Fibroblast of skin of abdomen (primary cell): Measurements from ENCODE around the gene KANSL1.
"Not testable (repeated sequence)": the region's sequence is repeated elsewhere in the genome, so short reads cannot be mapped to it uniquely, and the experiment has no call there.

Experiments used
- DNase-seq: peaks from one replicate; pipeline ENCODE4 v3.0.0-alpha.2; 2013

KANSL1 gene

DNA sequence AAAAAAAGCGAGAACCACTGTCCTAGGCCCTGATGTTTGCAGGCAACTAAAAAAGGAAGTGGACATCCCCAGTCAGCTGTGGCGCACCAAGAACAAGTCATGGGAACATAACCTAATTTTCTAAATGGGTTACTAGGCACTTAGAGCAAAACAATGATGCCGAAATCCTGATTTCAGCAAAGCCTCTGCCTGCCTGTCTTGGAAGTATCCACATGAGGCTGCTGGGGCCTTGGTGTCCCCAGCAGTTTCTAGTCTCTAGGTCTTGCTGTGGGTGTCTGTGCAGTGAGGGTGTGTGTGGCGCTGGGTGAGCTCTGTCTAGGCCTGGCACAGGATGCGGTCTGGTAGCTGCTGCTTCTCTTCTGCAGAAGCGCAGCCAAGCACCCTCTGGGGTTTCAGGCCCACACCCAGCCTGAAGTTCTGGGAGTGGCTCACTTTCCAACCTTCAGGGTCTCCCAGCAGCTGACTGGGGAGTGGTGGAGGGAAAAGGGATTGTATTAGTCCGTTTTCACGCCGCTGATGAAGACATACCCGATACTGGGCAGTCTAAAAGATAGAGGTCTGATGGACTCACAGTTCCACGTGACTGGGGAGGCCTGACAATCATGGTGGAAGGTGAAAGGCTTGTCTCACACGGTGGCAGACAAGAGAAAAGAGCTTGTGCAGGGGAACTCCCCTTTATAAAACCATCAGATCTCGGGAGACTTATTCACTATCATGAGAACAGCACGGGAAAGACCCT is 173.0 kb downstream of the KANSL1 start:
- DNase-seq: no peak

DNA sequence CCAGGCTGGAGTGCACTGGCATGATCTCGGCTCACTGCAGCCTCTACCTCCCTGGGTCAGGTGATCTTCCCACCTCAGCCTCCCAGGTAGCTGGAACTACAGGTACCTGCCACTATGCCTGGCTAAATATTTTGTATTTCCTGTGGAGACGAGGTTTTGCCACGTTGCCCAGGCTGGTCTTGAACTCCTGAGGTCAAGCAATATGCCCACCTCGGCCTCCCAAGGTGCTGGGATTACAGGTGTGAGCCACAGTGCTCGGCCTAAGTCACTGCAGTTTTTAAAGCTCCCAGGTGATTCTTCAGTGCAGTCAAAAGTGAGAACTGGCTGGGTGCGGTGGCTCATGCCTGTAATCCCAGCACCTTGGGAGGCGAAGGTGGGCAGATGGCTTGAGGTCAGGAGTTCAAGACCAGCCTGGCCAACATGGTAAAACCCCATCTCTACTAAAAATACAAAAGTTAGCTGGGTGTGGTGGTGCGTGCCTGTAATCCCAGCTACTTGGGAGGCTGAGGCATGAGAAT is 173.8 kb downstream of the KANSL1 start:
- DNase-seq: not testable (repeated sequence)

DNA sequence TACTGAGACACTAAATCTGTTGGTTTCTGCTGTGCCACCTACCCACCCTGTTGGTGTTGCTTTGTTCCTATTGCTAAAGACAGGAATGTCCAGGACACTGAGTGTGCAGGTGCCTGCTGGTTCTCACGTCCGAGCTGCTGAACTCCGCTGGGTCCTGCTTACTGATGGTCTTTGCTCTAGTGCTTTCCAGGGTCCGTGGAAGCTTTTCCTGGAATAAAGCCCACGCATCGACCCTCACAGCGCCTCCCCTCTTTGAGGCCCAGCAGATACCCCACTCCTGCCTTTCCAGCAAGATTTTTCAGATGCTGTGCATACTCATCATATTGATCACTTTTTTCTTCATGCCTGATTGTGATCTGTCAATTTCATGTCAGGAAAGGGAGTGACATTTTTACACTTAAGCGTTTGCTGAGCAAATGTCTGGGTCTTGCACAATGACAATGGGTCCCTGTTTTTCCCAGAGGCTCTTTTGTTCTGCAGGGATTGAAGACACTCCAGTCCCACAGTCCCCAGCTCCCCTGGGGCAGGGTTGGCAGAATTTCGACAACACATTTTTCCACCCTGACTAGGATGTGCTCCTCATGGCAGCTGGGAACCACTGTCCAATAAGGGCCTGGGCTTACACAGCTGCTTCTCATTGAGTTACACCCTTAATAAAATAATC is 179.6 kb downstream of the KANSL1 start:
- peak; percentile 59 for DNase-seq

DNA sequence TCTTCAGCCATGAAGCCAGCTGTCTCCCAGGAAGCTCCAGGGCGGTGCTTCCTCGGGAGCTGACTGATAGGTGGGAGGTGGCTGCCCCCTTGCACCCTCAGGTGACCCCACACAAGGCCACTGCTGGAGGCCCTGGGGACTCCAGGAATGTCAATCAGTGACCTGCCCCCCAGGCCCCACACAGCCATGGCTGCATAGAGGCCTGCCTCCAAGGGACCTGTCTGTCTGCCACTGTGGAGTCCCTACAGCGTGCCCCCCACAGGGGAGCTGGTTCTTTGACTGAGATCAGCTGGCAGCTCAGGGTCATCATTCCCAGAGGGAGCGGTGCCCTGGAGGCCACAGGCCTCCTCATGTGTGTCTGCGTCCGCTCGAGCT is 180.1 kb downstream of the KANSL1 start:
- DNase-seq: no peak

DNA sequence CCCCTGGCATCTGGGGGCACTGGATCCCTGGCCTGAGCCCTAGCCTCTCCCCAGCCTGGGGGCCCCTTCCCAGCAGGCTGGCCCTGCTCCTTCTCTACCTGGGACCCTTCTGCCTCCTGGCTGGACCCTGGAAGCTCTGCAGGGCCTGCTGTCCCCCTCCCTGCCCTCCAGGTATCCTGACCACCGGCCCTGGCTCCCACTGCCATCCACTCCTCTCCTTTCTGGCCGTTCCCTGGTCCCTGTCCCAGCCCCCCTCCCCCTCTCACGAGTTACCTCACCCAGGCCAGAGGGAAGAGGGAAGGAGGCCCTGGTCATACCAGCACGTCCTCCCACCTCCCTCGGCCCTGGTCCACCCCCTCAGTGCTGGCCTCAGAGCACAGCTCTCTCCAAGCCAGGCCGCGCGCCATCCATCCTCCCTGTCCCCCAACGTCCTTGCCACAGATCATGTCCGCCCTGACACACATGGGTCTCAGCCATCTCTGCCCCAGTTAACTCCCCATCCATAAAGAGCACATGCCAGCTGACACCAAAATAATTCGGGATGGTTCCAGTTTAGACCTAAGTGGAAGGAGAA is 180.6 kb downstream of the KANSL1 start:
- DNase-seq: no peak

DNA sequence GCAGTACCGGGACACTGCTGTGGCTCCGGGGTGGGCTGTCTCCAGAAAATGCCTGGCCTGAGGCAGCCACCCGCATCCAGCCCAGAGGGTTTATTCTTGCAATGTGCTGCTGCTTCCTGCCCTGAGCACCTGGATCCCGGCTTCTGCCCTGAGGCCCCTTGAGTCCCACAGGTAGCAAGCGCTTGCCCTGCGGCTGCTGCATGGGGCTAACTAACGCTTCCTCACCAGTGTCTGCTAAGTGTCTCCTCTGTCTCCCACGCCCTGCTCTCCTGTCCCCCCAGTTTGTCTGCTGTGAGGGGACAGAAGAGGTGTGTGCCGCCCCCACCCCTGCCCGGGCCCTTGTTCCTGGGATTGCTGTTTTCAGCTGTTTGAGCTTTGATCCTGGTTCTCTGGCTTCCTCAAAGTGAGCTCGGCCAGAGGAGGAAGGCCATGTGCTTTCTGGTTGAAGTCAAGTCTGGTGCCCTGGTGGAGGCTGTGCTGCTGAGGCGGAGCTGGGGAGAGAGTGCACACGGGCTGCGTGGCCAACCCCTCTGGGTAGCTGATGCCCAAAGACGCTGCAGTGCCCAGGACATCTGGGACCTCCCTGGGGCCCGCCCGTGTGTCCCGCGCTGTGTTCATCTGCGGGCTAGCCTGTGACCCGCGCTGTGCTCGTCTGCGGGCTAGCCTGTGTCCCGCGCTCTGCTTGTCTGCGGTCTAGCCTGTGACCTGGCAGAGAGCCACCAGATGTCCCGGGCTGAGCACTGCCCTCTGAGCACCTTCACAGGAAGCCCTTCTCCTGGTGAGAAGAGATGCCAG is 181.3 kb downstream of the KANSL1 start:
- no peak for DNase-seq

DNA sequence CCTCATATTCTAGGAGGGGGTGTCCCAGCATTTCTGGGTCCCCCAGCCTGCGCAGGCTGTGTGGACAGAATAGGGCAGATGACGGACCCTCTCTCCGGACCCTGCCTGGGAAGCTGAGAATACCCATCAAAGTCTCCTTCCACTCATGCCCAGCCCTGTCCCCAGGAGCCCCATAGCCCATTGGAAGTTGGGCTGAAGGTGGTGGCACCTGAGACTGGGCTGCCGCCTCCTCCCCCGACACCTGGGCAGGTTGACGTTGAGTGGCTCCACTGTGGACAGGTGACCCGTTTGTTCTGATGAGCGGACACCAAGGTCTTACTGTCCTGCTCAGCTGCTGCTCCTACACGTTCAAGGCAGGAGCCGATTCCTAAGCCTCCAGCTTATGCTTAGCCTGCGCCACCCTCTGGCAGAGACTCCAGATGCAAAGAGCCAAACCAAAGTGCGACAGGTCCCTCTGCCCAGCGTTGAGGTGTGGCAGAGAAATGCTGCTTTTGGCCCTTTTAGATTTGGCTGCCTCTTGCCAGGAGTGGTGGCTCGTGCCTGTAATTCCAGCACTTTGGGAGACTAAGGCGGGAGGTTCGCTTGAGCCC is 182.5 kb downstream of the KANSL1 start:
- DNase-seq: no peak

DNA sequence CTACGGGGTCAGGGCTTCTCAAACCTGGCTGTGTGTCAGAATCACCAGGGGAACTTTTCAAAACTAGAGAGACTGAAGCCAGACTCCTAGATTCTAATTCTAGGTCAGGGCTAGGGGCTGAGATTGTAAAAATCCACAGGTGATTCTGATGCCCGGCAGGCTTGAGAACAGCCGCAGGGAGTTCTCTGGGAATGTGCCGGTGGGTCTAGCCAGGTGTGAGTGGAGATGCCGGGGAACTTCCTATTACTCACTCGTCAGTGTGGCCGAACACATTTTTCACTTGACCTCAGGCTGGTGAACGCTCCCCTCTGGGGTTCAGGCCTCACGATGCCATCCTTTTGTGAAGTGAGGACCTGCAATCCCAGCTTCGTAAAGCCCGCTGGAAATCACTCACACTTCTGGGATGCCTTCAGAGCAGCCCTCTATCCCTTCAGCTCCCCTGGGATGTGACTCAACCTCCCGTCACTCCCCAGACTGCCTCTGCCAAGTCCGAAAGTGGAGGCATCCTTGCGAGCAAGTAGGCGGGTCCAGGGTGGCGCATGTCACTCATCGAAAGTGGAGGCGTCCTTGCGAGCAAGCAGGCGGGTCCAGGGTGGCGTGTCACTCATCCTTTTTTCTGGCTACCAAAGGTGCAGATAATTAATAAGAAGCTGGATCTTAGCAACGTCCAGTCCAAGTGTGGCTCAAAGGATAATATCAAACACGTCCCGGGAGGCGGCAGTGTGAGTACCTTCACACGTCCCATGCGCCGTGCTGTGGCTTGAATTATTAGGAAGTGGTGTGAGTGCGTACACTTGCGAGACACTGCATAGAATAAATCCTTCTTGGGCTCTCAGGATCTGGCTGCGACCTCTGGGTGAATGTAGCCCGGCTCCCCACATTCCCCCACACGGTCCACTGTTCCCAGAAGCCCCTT is 183.3 kb downstream of the KANSL1 start:
- no peak for DNase-seq

DNA sequence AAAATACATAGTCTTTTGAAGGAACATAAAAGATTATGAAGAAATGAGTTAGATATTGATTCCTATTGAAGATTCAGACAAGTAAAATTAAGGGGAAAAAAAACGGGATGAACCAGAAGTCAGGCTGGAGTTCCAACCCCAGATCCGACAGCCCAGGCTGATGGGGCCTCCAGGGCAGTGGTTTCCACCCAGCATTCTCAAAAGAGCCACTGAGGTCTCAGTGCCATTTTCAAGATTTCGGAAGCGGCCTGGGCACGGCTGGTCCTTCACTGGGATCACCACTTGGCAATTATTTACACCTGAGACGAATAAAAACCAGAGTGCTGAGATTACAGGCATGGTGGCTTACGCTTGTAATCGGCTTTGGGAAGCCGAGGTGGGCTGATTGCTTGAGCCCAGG is 184.6 kb downstream of the KANSL1 start:
- DNase-seq: no peak

DNA sequence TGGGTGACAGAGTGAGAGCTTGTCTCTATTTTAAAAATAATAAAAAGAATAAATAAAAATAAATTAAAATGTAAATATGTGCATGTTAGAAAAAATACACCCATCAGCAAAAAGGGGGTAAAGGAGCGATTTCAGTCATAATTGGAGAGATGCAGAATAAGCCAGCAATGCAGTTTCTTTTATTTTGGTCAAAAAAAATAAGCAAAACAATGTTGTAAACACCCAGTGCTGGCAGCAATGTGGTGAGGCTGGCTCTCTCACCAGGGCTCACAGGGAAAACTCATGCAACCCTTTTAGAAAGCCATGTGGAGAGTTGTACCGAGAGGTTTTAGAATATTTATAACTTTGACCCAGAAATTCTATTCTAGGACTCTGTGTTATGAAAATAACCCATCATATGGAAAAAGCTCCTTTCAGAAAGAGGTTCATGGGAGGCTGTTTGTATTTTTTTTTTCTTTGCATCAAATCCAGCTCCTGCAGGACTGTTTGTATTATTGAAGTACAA is 185.7 kb downstream of the KANSL1 start:
- no peak for DNase-seq

DNA sequence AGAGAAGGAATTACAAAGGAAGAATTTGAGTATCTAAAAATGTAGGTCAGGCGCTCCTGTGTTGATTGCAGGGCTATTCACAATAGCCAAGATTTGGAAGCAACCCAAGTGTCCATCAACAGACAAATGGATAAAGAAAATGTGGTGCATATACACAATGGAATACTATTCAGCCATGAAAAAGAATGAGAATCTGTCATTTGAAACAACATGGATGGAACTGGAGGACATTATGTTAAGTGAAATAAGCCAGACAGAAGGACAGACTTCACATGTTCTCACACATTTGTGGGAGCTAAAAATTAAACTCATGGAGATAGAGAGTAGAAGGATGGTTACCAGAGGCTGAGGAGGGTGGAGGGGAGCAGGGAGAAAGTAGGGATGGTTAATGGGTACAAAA is 187.1 kb downstream of the KANSL1 start:
- DNase-seq: not testable (repeated sequence)

DNA sequence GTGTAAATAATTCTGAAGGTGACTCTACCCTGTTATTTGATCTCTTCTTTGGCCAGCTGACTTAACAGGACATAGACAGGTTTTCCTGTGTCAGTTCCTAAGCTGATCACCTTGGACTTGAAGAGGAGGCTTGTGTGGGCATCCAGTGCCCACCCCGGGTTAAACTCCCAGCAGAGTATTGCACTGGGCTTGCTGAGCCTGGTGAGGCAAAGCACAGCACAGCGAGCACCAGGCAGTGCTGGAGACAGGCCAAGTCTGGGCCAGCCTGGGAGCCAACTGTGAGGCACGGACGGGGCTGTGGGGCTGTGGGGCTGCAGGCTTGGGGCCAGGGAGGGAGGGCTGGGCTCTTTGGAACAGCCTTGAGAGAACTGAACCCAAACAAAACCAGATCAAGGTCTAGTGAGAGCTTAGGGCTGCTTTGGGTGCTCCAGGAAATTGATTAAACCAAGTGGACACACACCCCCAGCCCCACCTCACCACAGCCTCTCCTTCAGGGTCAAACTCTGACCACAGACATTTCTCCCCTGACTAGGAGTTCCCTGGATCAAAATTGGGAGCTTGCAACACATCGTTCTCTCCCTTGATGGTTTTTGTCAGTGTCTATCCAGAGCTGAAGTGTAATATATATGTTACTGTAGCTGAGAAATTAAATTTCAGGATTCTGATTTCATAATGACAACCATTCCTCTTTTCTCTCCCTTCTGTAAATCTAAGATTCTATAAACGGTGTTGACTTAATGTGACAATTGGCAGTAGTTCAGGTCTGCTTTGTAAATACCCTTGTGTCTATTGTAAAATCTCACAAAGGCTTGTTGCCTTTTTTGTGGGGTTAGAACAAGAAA is 189.1 kb downstream of the KANSL1 start:
- no peak for DNase-seq

DNA sequence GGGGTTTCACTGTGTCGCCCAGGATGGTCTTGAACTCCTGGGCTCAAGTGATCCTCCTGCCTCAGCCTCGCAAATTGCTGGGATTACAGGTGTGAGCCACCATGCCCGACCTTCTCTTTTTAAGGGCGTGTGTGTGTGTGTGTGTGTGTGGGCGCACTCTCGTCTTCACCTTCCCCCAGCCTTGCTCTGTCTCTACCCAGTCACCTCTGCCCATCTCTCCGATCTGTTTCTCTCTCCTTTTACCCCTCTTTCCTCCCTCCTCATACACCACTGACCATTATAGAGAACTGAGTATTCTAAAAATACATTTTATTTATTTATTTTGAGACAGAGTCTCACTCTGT is 190.3 kb downstream of the KANSL1 start:
- DNase-seq: no peak

DNA sequence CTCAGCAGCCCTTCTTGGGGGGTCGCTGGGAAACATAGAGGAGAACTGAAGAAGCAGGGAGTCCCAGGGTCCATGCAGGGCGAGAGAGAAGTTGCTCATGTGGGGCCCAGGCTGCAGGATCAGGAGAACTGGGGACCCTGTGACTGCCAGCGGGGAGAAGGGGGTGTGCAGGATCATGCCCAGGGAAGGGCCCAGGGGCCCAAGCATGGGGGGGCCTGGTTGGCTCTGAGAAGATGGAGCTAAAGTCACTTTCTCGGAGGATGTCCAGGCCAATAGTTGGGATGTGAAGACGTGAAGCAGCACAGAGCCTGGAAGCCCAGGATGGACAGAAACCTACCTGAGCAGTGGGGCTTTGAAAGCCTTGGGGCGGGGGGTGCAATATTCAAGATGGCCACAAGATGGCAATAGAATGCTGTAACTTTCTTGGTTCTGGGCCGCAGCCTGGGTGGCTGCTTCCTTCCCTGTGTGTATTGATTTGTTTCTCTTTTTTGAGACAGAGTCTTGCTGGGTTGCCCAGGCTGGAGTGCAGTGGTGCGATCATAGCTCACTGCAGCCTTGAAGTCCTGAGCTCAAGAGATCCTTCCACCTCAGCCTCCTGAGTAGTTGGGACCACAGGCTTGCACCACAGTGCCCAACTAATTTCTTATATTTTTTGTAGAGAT is 190.8 kb downstream of the KANSL1 start:
- peak; percentile 50 for DNase-seq

DNA sequence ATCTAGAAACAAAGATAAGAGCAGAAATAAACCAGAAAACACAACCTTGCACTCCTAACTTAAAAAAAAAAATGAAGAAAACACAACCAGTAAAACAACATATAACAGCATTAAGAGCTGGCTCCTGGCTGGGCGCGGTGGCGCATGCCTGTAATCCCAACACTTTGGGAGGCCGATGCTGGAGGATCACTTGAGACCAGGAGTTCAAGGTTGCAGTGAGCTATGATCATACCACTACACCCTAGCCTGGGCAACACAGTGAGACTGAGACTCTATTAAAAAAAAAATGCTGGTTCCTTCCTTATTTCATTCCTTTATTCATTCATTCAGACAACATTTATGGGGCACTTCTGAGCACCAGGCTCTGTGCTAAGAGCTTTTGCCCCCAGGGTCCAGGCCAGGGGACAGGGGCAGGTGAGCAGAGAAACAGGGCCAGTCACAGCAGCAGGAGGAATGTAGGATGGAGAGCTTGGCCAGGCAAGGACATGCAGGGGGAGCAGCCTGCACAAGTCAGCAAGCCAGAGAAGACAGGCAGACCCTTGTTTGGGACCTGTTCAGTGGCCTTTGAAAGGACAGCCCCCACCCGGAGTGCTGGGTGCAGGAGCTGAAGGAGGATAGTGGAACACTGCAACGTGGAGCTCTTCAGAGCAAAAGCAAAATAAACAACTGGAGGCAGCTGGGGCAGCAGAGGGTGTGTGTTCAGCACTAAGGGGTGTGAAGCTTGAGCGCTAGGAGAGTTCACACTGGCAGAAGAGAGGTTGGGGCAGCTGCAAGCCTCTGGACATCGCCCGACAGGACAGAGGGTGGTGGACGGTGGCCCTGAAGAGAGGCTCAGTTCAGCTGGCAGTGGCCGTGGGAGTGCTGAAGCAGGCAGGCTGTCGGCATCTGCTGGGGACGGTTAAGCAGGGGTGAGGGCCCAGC is 191.6 kb downstream of the KANSL1 start:
- DNase-seq: no peak

DNA sequence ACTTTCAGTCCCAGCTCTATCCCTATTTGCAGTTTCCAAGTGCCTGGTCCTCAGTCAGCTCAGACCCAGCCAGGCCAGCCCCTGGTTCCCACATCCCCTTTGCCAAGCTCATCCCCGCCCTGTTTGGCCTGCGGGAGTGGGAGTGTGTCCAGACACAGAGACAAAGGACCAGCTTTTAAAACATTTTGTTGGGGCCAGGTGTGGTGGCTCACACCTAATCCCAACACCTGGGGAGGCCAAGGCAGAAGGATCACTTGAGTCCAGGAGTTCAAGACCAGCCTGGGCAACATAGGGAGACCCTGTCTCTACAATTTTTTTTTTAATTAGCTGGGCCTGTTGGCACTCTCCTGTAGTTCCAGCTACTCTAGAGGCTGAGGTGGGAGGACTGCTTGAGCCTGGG is 192.5 kb downstream of the KANSL1 start:
- no peak for DNase-seq

DNA sequence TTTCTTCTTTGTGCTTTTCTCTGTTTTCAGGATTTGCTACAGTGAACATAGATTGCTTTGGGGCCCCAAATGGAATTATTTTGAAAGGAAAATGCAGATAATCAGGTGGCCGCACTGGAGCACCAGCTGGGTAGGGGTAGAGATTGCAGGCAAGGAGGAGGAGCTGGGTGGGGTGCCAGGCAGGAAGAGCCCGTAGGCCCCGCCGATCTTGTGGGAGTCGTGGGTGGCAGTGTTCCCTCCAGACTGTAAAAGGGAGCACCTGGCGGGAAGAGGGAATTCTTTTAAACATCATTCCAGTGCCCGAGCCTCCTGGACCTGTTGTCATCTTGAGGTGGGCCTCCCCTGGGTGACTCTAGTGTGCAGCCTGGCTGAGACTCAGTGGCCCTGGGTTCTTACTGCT is 192.9 kb downstream of the KANSL1 start:
- no peak for DNase-seq

DNA sequence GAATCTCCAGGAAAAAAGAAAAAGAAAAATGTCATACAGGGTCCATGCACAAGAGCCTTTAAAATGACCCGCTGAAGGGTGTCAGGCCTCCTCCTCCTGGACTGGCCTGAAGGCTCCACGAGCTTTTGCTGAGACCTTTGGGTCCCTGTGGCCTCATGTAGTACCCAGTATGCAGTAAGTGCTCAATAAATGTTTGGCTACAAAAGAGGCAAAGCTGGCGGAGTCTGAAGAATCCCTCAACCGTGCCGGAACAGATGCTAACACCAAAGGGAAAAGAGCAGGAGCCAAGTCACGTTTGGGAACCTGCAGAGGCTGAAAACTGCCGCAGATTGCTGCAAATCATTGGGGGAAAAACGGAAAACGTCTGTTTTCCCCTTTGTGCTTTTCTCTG is 193.3 kb downstream of the KANSL1 start:
- DNase-seq: no peak
